Activated CD8-positive, alpha-beta memory T cell treated with anti-CD3 and anti-CD28 coated beads, Interleukin-2, amount 50 U/mL, for 4 hours (primary cell): ENCODE measurements around the gene MBD3L1.

Experiments
- DNase-seq: peaks from one replicate; pipeline ENCODE4 v3.0.0-alpha.2; 2020

MBD3L1 gene

GRCh38 chr19:8881512-8881911 is 49.3 kb downstream of the MBD3L1 start:
- no peak for DNase-seq

GRCh38 chr19:8884416-8884815 is 52.2 kb downstream of the MBD3L1 start:
- no peak for DNase-seq

GRCh38 chr19:8887364-8887763 is 55.2 kb downstream of the MBD3L1 start:
- DNase-seq = no peak

GRCh38 chr19:8890260-8890659 is 58.1 kb downstream of the MBD3L1 start:
- DNase-seq = no peak
